DND-41 (cell line): Measurements from ENCODE around the gene ANP32D.
"Not testable (repeated sequence)": the region's sequence is repeated elsewhere in the genome, so short reads cannot be mapped to it uniquely, and the experiment has no call there.

ENCODE experiments used
- ATAC-seq: fragments of 200-7000 bp; cut with Tn5 transposase; 3 replicates; pipeline ENCODE4 v1.9.1; 2021; ENCODE audit warnings: low read depth; ENCODE audit not compliant: insufficient read depth
- DNase-seq: peaks from one replicate; pipeline ENCODE4 v3.0.0-alpha.2; 2020
- H2AFZ ChIP-seq: 2 replicates; pipeline ENCODE4 v1.6.0; 2012; ENCODE audit warnings: low read depth, low read length
- H3K27ac ChIP-seq: 2 replicates; pipeline ENCODE4 v1.5.1; 2012; ENCODE audit warnings: low read length, inconsistent platforms
- H3K27me3 ChIP-seq: fragments of 200-600 bp; sonication (generic); 2 replicates; pipeline ENCODE4 v1.6.0; 2012; ENCODE audit warnings: low read length, mild to moderate bottlenecking, inconsistent platforms; ENCODE audit not compliant: insufficient read depth, poor library complexity
- H3K36me3 ChIP-seq: 2 replicates; pipeline ENCODE4 v1.5.1; 2012; ENCODE audit warnings: low read length, inconsistent platforms; ENCODE audit not compliant: insufficient read depth
- H3K4me1 ChIP-seq: 2 replicates; pipeline ENCODE4 v1.5.1; 2012; ENCODE audit warnings: mild to moderate bottlenecking, low read length; ENCODE audit not compliant: insufficient read depth
- H3K4me2 ChIP-seq: 2 replicates; pipeline ENCODE4 v1.6.0; 2012; ENCODE audit warnings: mild to moderate bottlenecking, moderate library complexity, low read length, inconsistent platforms; ENCODE audit not compliant: insufficient read depth
- H3K4me3 ChIP-seq, 2 experiments: fragments of 200-600 bp in 1 of 2; shearing (Covaris generic) in 1 of 2; 2 replicates each; pipeline ENCODE4 v1.5.1; 2012 to 2016; ENCODE audit warnings: inconsistent platforms in 2 of 2, low read length in 2 of 2, mild to moderate bottlenecking in 2 of 2, low read depth in 1 of 2, moderate library complexity in 1 of 2
- H3K79me2 ChIP-seq: 2 replicates; pipeline ENCODE4 v1.6.0; 2012; ENCODE audit warnings: low read length, inconsistent platforms; ENCODE audit not compliant: insufficient read depth
- H3K9ac ChIP-seq: 2 replicates; pipeline ENCODE4 v1.6.0; 2012; ENCODE audit warnings: low read depth, mild to moderate bottlenecking, inconsistent platforms, low read length, moderate library complexity
- H3K9me3 ChIP-seq: 2 replicates; pipeline ENCODE4 v1.5.1; 2012; ENCODE audit warnings: low read length, moderate library complexity, mild to moderate bottlenecking, inconsistent platforms; ENCODE audit not compliant: insufficient read depth, severe bottlenecking
- H4K20me1 ChIP-seq: 2 replicates; pipeline ENCODE4 v1.6.0; 2012; ENCODE audit warnings: low read length; ENCODE audit not compliant: insufficient read depth
- CTCF ChIP-seq: IDR thresholded peaks from 2 replicates; pipeline ENCODE4 v1.5.1; 2012; ENCODE audit warnings: borderline replicate concordance, low read length, moderate library complexity, mild to moderate bottlenecking; ENCODE audit not compliant: poor library complexity, severe bottlenecking; ENCODE audit errors: extremely low read depth
- EZH2 ChIP-seq: IDR thresholded peaks from 3 replicates; pipeline ENCODE4 v1.6.1; 2012; ENCODE audit warnings: borderline replicate concordance, low read depth, mild to moderate bottlenecking, moderate library complexity, low read length, inconsistent platforms; ENCODE audit not compliant: severe bottlenecking

Gene ANP32D

GRCh38 chr12:48508987-48509386 is 36.6 kb downstream of the ANP32D start:
- Histone ChIP-seq H3K36me3 (no peaks in the 10 kb centered on the region), H3K27ac (no peak overlapping the region), H3K4me1 (no peaks in the 10 kb centered on the region), H3K79me2 (no peaks in the 10 kb centered on the region), H3K27me3 (no peaks in the 10 kb centered on the region), H3K4me3 (no peak overlapping the region), H3K9me3 (peaks cover 3% of the 10 kb centered on the region), H3K4me2 (no peak overlapping the region), H2AFZ (no peak overlapping the region), H3K9ac (no peak overlapping the region), H4K20me1 (no peaks in the 10 kb centered on the region)
- no peak for TF ChIP-seq EZH2
- no peak for TF ChIP-seq CTCF
- no peak for DNase-seq
- no peak for ATAC-seq

DNA sequence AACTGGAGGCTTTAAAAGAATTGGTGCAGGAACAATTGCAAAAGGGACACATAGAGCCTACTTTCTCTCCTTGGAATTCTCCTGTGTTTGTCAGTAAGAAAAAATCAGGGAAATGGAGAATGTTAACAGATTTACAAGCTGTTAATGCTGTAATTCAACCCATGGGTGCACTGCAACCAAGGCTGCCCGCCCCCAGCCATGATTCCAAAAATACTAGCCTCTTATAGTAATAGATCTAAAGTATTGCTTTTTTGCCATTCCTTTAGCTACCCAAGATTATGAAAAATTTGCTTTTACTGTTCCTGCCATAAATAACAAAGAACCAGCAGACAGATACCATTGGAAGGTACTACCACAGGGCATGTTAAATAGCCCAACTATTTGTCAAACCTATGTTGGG is 37.8 kb downstream of the ANP32D start:
- Histone ChIP-seq H2AFZ (no peak overlapping the region), H3K9me3 (peaks cover 3% of the 10 kb centered on the region), H3K27me3 (no peaks in the 10 kb centered on the region), H3K27ac (no peak overlapping the region), H3K4me2 (no peak overlapping the region), H3K4me3 (no peak overlapping the region), H3K4me1 (no peaks in the 10 kb centered on the region), H3K9ac (no peak overlapping the region), H4K20me1 (no peaks in the 10 kb centered on the region), H3K79me2 (no peaks in the 10 kb centered on the region), H3K36me3 (no peaks in the 10 kb centered on the region)
- no peak for DNase-seq
- TF ChIP-seq EZH2 (no peak), CTCF (no peak)
- ATAC-seq, result no peak

DNA sequence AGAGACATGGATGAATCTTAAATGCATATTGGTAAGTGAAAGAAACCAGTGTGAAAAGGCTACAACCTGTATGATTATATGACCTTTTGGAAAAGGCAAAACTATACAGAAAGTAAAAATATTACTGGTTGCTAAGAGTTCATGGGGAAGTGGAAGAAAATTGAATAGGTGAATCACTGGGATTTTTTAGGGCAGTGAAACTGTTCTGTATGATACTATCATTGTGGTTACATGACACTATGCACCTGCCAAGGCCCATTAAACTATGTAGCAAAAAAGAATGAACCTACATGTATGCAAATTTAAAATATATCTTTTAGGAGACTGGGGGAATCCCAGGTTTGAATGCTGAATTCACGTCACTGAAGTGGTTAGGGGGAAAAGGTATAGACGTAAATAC is 40.5 kb downstream of the ANP32D start:
- H3K9me3 ChIP-seq, result peaks cover 3% of the 10 kb centered on the region
- ATAC-seq (no peak), DNase-seq (no peak)
- no peak overlapping the region for H3K9ac ChIP-seq
- H3K27ac ChIP-seq, result no peak overlapping the region
- H3K27me3 ChIP-seq, result no peaks in the 10 kb centered on the region
- no peak overlapping the region for H3K4me2 ChIP-seq
- TF ChIP-seq EZH2, result no peak
- no peak for TF ChIP-seq CTCF
- H3K4me1 ChIP-seq, result no peaks in the 10 kb centered on the region
- no peaks in the 10 kb centered on the region for H4K20me1 ChIP-seq
- H3K79me2 ChIP-seq, result no peaks in the 10 kb centered on the region
- H3K36me3 ChIP-seq, result no peaks in the 10 kb centered on the region
- H3K4me3 ChIP-seq, result no peak overlapping the region
- H2AFZ ChIP-seq, result no peak overlapping the region

GRCh38 chr12:48514728-48515127 is 42.4 kb downstream of the ANP32D start:
- TF ChIP-seq EZH2, result no peak
- no peak for TF ChIP-seq CTCF
- ATAC-seq, result no peak
- H3K9ac ChIP-seq, result no peak overlapping the region

GRCh38 chr12:48520381-48520780 is 48.0 kb downstream of the ANP32D start:
- H3K36me3 ChIP-seq, H3K9ac ChIP-seq, H2AFZ ChIP-seq, DNase-seq, ATAC-seq, H3K27me3 ChIP-seq, H3K4me2 ChIP-seq, H3K27ac ChIP-seq, H3K9me3 ChIP-seq, H3K4me3 ChIP-seq, H3K4me1 ChIP-seq, H3K79me2 ChIP-seq, H4K20me1 ChIP-seq: not testable (repeated sequence)

More at GRCh38 chr12:48514728-48515127, 42.4 kb downstream of the ANP32D start:
- Histone ChIP-seq H3K9me3 (peaks cover 3% of the 10 kb centered on the region), H3K79me2 (no peaks in the 10 kb centered on the region), H2AFZ (no peak overlapping the region), H3K36me3 (no peaks in the 10 kb centered on the region), H3K27me3 (no peaks in the 10 kb centered on the region), H3K4me2 (no peak overlapping the region), H3K4me3 (no peak overlapping the region), H4K20me1 (no peaks in the 10 kb centered on the region), H3K4me1 (no peaks in the 10 kb centered on the region), H3K27ac (no peak overlapping the region)
- no peak for DNase-seq
